ENCODE measurements around the gene KIF18B.

The KIF18B gene

GRCh38 chr17:44917456-44917855 is 30.1 kb downstream of the KIF18B start:
- DNase-seq, result no peak

GRCh38 chr17:44916781-44917241 is 30.8 kb downstream of the KIF18B start:
- no peak for DNase-seq

- no peak for DNase-seq
These were observed 31.5 kb downstream of the KIF18B start for GRCh38 chr17:44915862-44916780.

- no peak for DNase-seq
These were observed 32.2 kb downstream of the KIF18B start, which contains the start of gene GFAP for GRCh38 chr17:44915321-44915726. Gene GFAP, minus strand, starts transcription at chr17:44915500. Its CDS starts 14 bp downstream, at chr17:44915486.

- DNase-seq, result no peak
These were observed 32.8 kb downstream of the KIF18B start for GRCh38 chr17:44914698-44915271.

- DNase-seq, result peak in 2 of 3 experiments; percentile 18 to 55
These were observed 33.4 kb downstream of the KIF18B start for GRCh38 chr17:44914148-44914547.

- DNase-seq, result no peak
These were observed 33.9 kb downstream of the KIF18B start for GRCh38 chr17:44913676-44914075.

- DNase-seq, result no peak
These were observed 34.6 kb downstream of the KIF18B start for GRCh38 chr17:44912763-44913544.

GRCh38 chr17:44911133-44912001 is 36.2 kb downstream of the KIF18B start:
- peak in 2 of 3 experiments; percentile 42 to 65 for DNase-seq

GRCh38 chr17:44910231-44911106 is 37.1 kb downstream of the KIF18B start:
- no peak for DNase-seq

- DNase-seq, result no peak
These were observed 37.9 kb downstream of the KIF18B start for GRCh38 chr17:44909681-44910144.

- DNase-seq, result no peak
These were observed 38.7 kb downstream of the KIF18B start for GRCh38 chr17:44908761-44909326.

- DNase-seq, result no peak
These were observed 39.7 kb downstream of the KIF18B start for GRCh38 chr17:44907729-44908470.

- no peak for DNase-seq
These were observed 40.5 kb downstream of the KIF18B start for GRCh38 chr17:44906763-44907728.

- no peak for DNase-seq
These were observed 41.4 kb downstream of the KIF18B start for GRCh38 chr17:44906010-44906646.

GRCh38 chr17:44905006-44906000 is 42.3 kb downstream of the KIF18B start:
- no peak for DNase-seq
